Body of pancreas (tissue), 4 donors: ENCODE data around the gene CTNNA2.

Source experiments
- POLR2A ChIP-seq, 3 donors: fragments of 450-650 bp; IDR thresholded peaks; one replicate each; pipeline ENCODE4 v1.6.1; 2016; ENCODE audit warnings: antibody characterized with exemption in 3 of 3, mild to moderate bottlenecking in 2 of 3
- TF ChIP-seq, protein P1 (sequence below), 7 experiments: fragments of 450-650 bp in 4 of 7; fragments of 200-600 bp in 3 of 7; sonication (generic) in 3 of 7; IDR thresholded peaks; one replicate each; pipeline ENCODE4 v1.5.1; 2016 to 2019; ENCODE audit warnings: antibody characterized with exemption in 7 of 7

DNA sequence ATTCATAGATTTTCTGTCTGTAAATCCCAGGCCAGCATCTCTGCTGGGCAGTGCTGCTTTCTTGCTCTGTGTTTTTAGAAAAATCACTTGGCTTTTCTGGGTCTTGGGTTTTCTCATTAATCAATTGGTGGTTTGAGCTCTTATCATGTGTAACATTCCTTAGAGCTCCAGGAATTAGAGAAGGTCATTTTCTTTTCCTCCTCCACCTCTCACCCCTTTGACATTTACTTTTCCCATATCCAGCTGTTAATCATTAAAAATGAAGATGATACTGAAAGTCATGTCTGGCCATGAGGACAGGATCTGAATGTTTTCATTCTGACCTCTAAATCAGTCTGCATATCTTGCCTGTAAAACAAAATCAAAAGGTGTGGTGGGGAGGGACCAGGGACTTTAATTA lies 680.7 kb downstream of the CTNNA2 start:
- TF ChIP-seq, protein P1, sequence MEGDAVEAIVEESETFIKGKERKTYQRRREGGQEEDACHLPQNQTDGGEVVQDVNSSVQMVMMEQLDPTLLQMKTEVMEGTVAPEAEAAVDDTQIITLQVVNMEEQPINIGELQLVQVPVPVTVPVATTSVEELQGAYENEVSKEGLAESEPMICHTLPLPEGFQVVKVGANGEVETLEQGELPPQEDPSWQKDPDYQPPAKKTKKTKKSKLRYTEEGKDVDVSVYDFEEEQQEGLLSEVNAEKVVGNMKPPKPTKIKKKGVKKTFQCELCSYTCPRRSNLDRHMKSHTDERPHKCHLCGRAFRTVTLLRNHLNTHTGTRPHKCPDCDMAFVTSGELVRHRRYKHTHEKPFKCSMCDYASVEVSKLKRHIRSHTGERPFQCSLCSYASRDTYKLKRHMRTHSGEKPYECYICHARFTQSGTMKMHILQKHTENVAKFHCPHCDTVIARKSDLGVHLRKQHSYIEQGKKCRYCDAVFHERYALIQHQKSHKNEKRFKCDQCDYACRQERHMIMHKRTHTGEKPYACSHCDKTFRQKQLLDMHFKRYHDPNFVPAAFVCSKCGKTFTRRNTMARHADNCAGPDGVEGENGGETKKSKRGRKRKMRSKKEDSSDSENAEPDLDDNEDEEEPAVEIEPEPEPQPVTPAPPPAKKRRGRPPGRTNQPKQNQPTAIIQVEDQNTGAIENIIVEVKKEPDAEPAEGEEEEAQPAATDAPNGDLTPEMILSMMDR (IDR thresholded peaks at IDR 0.05) = no peak
- TF ChIP-seq POLR2A (IDR thresholded peaks at IDR 0.05) = no peak
